Glomerular endothelial cell (primary cell): ENCODE data around the gene ZNF346. TPM values are rescaled to one million over a fixed set of nuclear protein-coding genes. Genes with fewer than 3 reads are reported as not detected.
"Not testable (repeated sequence)": the region's sequence is repeated elsewhere in the genome, so short reads cannot be mapped to it uniquely, and the experiment has no call there.

Experiments used
- DNase-seq: peaks from one replicate; pipeline ENCODE4 v3.0.0-alpha.2; 2011; ENCODE audit warnings: low read depth, low spot score; ENCODE audit errors: extremely low read depth
- total RNA-seq: library from RNA; depleted of rRNA; stranded (reverse); fragments of >200 nt; gene quantifications from 2 replicates; pipeline ENCODE4 v1.2.3, GENCODE V29; 2015

The ZNF346 gene
- total RNA-seq, 1 donor from 2014 or later, result 18.1 TPM

GRCh38 chr5:177006265-177006972 lies 16.1 kb upstream of the ZNF346 start, which contains the start of gene UIMC1:
Gene UIMC1, minus strand, starts transcription at chr5:177006779. Its CDS starts 24,164 bp downstream, at chr5:176982615.
- DNase-seq, result no peak

- DNase-seq, result no peak
These were observed 13.8 kb upstream of the ZNF346 start for GRCh38 chr5:177008716-177009115.

GRCh38 chr5:177010153-177010552 lies 12.3 kb upstream of the ZNF346 start:
- DNase-seq, result no peak

DNA sequence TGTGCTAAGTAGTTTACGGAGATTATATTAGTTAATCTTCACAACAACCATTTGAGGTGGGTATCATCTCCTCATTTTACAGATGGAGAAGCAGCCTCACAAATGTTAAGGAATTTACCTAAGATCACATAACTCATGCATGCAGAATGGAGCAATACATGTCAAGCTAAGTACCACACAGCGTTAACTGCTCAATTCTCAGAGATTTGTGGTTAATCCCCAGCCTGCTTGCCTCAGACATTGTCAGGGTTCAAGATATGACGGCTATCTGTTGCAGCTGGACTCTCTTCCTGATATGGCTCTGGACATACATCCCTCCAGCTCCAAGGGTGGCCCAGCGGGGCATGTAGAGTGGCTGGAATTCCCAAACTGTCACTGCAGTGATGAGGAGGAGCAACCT lies 7.3 kb upstream of the ZNF346 start:
- DNase-seq, result no peak

DNA sequence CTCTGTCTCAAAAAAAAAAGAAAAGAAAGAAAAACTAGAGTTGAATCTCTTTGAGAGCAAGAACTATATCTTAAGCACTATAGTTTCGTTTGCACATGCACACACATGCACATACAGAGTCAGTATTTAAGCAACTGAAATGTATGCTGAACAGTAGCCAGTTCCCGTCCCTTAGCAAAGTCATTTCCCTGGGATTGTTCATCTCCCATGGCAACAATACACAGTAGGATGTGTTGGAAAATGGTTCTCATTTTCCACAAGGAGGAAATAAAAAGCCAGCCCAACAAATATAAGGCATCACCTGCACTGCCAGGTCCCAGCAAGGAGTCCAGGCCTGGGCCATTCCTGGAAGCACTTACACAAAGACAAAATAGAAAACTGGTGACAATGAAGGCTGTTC lies 4.2 kb upstream of the ZNF346 start:
- no peak for DNase-seq

DNA sequence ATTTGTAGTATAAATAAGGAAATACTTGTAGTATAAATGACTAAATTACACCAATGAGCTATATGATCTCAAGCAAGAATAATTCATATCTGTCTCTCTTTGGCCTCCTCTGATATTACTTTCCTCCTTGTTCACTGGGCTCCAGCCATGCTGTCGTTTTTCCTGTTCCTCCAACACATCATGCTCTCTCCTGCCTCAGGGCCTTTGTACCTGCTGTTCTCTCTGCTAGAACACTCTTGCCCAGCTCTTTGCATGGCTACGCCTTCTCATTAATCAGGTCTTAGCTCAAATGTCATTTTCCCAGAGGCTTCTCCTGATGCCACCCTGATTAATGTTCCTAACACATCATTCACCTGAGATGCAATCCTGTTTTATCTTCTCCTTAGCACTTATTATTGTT lies 2.5 kb upstream of the ZNF346 start:
- no peak for DNase-seq

DNA sequence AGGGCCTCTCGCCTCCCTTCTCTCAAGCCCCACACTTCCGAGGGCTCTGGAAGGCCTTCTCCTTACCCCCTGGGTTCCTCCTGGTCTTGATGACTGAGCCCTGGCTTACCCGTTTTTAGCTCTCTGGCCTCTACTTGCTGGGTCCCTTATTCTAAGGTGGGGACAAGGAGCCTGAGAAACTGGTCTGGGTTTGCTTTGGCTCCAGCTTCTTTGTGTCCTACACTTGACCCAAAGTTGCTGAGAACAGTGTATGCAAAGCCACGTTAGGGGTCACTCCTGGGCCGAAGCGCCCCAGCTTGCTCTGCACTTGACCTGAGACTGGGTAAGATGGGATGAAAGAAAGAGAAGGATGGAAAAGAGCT lies 788 bp downstream of the ZNF346 start:
- no peak for DNase-seq

- DNase-seq, result no peak
These were observed 2.1 kb downstream of the ZNF346 start for GRCh38 chr5:177024559-177024958.

- DNase-seq, result no peak
These were observed 2.7 kb downstream of the ZNF346 start for GRCh38 chr5:177025101-177025601.

GRCh38 chr5:177027665-177028064 lies 5.2 kb downstream of the ZNF346 start:
- DNase-seq, result no peak

DNA sequence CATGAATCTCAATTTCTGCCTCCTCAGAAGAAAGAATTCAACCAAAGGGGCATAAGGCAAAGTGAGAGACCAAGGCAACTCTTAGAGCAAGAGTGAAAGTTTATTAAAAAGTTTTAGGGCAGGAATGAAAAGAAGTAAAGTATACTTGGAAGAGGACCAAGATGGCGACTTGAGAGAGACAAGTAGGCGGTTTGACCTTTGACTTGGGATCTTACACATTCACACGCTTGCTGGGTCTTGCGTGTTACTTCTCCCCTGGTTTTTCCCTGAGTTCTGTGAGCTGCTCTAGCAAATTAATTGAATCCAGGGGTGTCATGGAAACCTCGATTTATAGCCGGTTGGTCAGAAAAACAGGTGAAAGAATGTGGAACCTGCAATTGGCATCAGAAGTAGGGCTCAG lies 7.0 kb downstream of the ZNF346 start:
- no peak for DNase-seq

DNA sequence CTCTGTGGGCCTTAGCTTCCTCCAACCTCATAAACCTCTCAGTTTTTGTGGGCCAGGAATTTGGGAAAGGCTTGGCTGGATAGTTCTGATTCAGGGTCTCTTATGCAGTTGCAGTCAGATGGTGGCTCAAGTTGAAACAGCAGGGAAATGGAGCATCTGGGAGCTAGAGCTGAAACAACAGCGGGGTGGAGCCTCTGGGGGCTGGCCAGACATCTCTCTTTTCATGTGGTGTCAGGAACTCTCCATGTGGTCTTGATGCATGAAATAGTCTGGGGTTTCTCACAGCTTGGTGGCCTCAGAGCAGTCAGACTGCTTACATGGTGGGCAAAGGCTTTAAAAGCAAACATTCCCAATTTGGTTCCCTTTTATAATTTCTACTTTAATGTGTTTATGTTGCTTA lies 13.5 kb downstream of the ZNF346 start:
- DNase-seq, result no peak

- no peak for DNase-seq
These were observed 13.9 kb downstream of the ZNF346 start for GRCh38 chr5:177036443-177036842.

DNA sequence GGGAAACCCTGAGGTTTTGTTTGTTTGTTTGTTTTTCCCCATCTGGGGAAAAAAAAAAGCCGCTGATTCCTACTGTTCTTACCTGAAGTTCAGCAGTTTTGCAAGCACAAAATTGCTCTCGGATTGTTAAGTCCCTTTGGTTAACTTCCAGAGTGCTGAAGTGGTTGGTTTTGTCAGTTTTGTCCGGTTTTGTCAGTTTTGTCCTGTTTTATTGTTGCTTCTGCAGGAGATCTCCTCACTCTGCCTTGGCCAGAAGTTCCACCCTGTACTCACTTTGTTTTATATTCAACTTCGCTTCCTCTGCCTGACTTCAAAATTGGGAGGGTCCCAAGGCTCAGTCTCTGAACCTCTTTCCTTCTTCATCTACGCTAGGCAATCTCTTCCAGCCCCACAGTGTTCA lies 14.4 kb downstream of the ZNF346 start:
- no peak for DNase-seq

- no peak for DNase-seq
These were observed 18.4 kb downstream of the ZNF346 start for GRCh38 chr5:177040814-177041420.

- no peak for DNase-seq
These were observed 19.4 kb downstream of the ZNF346 start for GRCh38 chr5:177041936-177042335.

- DNase-seq, result no peak
These were observed 20.6 kb downstream of the ZNF346 start for GRCh38 chr5:177043114-177043513.

DNA sequence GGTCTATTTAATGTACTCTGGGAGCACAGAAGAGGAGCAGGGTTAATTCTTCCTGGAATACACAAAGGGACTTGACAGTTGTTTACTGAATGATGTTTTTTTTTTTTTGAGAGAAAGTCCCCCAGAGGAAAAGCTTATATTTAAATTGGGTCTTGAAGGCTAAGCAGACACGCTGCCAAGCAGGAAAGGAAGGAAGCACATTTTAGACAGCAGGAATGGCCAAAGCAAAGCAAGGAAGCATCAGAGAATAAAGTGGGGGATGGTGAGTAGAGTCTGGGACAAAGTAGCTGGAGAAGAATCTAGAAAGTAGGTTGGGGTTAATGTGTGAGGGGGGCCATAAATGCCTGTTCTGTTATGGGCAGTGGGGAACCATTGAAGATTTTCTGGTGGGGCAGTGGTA lies 21.5 kb downstream of the ZNF346 start:
- no peak for DNase-seq

DNA sequence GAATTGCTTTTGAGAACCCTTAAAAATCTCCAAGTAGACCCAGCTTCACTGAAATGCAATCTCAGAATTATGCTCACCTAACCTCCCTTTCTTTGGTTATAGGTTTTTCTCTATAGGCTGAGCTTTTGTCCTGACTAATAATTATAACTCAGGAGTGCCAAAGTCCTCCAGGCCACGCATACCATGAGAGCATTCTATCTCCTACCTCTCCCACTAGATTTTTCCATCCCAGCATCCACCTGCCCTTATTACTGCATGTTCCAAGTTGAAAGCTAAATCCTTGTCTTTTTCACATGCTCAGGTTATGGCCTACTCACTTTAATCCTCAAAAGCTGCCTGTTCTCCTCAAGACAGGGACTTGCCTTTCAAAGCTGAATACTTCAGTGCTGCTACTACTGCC lies 22.1 kb downstream of the ZNF346 start:
- no peak for DNase-seq

DNA sequence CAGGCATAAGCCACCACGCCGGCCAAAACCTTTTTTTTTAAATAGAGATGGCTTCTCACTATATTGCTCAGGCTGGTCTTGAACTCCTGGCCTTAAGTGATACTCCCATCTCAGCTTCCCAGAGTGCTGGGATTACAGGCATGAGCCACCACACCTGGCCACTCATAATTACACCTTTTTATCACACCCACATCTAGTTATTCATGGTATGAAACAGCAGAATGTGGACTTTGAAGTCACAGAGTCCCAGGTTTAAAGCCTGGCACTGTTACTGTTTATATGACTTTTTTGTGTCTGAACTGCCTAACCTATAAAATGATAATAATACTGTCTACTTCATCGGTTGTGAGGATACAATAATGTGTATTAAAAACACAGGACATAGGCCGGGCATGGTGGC lies 23.1 kb downstream of the ZNF346 start:
- DNase-seq, result no peak

DNA sequence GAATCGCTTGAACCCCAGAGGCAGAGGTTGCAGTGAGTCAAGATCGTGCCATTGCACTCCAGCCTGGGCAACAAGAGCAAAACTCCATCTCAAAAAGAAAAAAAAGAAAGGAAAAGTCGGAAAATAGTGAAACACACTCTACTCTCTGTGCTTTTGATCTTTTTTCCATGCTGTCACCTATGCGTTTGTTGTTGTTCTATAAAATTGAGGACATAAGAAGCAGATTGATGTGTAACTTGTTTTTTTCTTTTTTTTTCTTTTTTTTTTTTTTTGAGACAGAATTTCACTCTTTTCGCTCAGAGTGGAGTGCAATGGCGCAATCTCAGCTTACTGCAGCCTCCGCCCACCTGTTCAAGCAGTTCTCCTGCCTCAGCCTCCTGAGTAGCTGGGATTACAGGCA lies 26.0 kb downstream of the ZNF346 start:
- DNase-seq, result not testable (repeated sequence)

- no peak for DNase-seq
These were observed 26.8 kb downstream of the ZNF346 start for GRCh38 chr5:177049285-177049684.
